ENCODE results near the gene SMIM20. TPM values are rescaled to one million over a fixed set of nuclear protein-coding genes. Genes with fewer than 3 reads are reported as not detected.

SMIM20 gene
- total and polyA plus RNA-seq, 9 of the 15 experiments (the other 6 are each of a cell fraction or from before 2014, with no cell fraction given): 25.1 to 51.0 (median 38.9) TPM

DNA sequence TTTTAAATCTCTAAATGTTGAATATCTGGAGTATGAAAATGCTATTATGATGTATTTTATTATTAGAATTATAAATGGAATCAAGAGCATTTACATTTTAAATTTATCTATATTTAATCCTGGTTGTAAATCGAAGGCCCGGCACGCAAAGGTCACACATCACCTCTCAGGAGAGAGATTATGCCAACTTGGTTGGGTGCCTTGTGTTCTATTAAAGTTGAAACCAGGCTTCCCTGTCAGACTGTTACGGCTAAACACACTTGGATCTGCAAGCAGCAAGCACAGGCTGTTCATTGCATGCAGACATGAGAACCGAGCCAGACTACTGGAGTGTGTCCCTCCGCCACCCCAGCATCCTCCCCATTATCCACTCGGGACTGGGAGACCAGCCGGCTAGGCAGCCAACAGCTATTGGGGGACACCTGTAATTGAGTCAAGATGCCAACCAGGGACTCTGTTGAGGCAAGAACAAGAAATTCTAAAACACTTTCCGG is 34.9 kb upstream of the SMIM20 start (continued):
- TF ChIP-seq GTF3C2 (IDR thresholded peaks at IDR 0.05; ENCODE audit: borderline replicate concordance, extremely low read depth, insufficient read length) (no peak), NFIC (IDR thresholded peaks at IDR 0.05) (no peak), GTF2A2 (tag; IDR thresholded peaks at IDR 0.05) (no peak), ZNF655 (CRISPR knock-in tag; IDR thresholded peaks at IDR 0.05) (no peak), SMAD1 (IDR thresholded peaks at IDR 0.05; ENCODE audit: low read depth, low read length, partially characterized antibody) (no peak), ZNF76 (CRISPR knock-in tag; IDR thresholded peaks at IDR 0.05; ENCODE audit: borderline replicate concordance) (no peak), COPS2 (conservative IDR thresholded peaks at IDR 0.05) (no peak), MITF (IDR thresholded peaks at IDR 0.05) (no peak)
- TF ChIP-seq, protein P1, sequence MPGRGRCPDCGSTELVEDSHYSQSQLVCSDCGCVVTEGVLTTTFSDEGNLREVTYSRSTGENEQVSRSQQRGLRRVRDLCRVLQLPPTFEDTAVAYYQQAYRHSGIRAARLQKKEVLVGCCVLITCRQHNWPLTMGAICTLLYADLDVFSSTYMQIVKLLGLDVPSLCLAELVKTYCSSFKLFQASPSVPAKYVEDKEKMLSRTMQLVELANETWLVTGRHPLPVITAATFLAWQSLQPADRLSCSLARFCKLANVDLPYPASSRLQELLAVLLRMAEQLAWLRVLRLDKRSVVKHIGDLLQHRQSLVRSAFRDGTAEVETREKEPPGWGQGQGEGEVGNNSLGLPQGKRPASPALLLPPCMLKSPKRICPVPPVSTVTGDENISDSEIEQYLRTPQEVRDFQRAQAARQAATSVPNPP (IDR thresholded peaks at IDR 0.05; ENCODE audit: borderline replicate concordance, insufficient read depth, insufficient read length): no peak
